Measurements from ENCODE around the gene BARHL2. TPM values are rescaled to one million over a fixed set of nuclear protein-coding genes. Genes with fewer than 3 reads are reported as not detected.

The BARHL2 gene
- total RNA-seq, 1 donor, result not detected

DNA sequence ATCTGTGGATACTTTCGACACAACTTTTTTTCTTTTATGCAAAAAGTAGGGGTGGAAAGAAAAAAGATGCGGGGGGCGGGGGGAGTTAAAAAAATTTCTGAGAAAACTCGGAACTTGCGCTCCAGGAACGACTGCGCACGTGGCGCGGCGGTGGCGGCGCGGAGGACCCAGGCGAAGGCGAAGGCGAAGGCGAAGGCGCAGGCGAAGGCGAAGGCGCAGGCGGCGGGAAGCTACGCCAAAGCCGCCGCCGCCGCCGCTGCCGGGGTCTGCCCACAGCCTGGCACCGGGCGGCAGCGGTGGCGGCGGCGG, 208 bp upstream of the BARHL2 start:
- TF ChIP-seq CTCF (IDR thresholded peaks at IDR 0.05; ENCODE audit: extremely low read depth, low read depth, low read length), result no peak
- H3K27me3 ChIP-seq (ENCODE audit: insufficient read depth, low read length), result peaks cover 93% of the 10 kb centered on the region
- H3K79me2 ChIP-seq (ENCODE audit: insufficient read depth, low read length), result no peaks in the 10 kb centered on the region
- H3K4me1 ChIP-seq (ENCODE audit: insufficient read depth, low read length), result peaks cover 4% of the 10 kb centered on the region
- no peaks in the 10 kb centered on the region for H3K36me3 ChIP-seq (ENCODE audit: insufficient read depth, low read length)
- no peak overlapping the region for H3K4me2 ChIP-seq (ENCODE audit: insufficient read depth, low read length)
- no peak for DNase-seq (ENCODE audit: insufficient read length, low spot score, missing footprints)
- no peaks in the 10 kb centered on the region for H3K9me3 ChIP-seq (ENCODE audit: low read depth, low read length)
- H2AFZ ChIP-seq (ENCODE audit: low read length), result no peak overlapping the region
- no peak overlapping the region for H3K4me3 ChIP-seq (ENCODE audit: insufficient read depth, low read length)
- no peak overlapping the region for H3K27ac ChIP-seq (ENCODE audit: low read depth, low read length)
- H4K20me1 ChIP-seq (ENCODE audit: insufficient read depth, low read length), result no peaks in the 10 kb centered on the region

GRCh38 chr1:90716243-90716551, 905 bp downstream of the BARHL2 start:
- Histone ChIP-seq H3K4me2 (ENCODE audit: insufficient read depth, low read length) (no peak overlapping the region), H4K20me1 (ENCODE audit: insufficient read depth, low read length) (no peaks in the 10 kb centered on the region), H3K9me3 (ENCODE audit: low read depth, low read length) (no peaks in the 10 kb centered on the region), H3K36me3 (ENCODE audit: insufficient read depth, low read length) (no peaks in the 10 kb centered on the region), H3K4me3 (ENCODE audit: insufficient read depth, low read length) (no peak overlapping the region), H3K27ac (ENCODE audit: low read depth, low read length) (no peak overlapping the region), H3K4me1 (ENCODE audit: insufficient read depth, low read length) (peaks cover 4% of the 10 kb centered on the region), H3K27me3 (ENCODE audit: insufficient read depth, low read length) (peaks cover 98% of the 10 kb centered on the region), H3K79me2 (ENCODE audit: insufficient read depth, low read length) (no peaks in the 10 kb centered on the region), H2AFZ (ENCODE audit: low read length) (no peak overlapping the region)
- no peak for TF ChIP-seq CTCF (IDR thresholded peaks at IDR 0.05; ENCODE audit: extremely low read depth, low read depth, low read length)
- DNase-seq (ENCODE audit: insufficient read length, low spot score, missing footprints), result peak; percentile 82

DNA sequence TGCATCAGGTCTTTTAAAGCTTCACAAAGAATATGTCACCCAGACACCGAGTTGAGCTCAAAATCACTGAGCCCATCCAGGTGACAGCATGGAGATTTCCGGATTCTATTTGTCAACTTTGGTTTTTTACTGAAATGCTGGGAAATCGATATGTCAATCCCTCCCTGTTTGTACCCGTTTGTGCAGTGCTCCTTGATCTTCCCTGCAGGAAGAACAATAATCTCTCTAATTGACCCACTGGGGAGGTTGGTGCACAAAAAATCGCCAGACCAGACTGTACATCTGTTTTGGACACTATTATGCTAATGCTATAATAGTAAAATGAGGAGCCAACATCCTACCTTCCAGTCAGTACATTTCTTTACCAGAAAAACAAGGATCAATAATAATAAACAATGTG, 1.8 kb downstream of the BARHL2 start:
- TF ChIP-seq CTCF (IDR thresholded peaks at IDR 0.05; ENCODE audit: extremely low read depth, low read depth, low read length), result no peak
- Histone ChIP-seq H4K20me1 (ENCODE audit: insufficient read depth, low read length) (no peaks in the 10 kb centered on the region), H3K9me3 (ENCODE audit: low read depth, low read length) (no peaks in the 10 kb centered on the region), H3K4me2 (ENCODE audit: insufficient read depth, low read length) (no peak overlapping the region), H2AFZ (ENCODE audit: low read length) (no peak overlapping the region), H3K27ac (ENCODE audit: low read depth, low read length) (no peak overlapping the region), H3K36me3 (ENCODE audit: insufficient read depth, low read length) (no peaks in the 10 kb centered on the region), H3K79me2 (ENCODE audit: insufficient read depth, low read length) (no peaks in the 10 kb centered on the region), H3K4me1 (ENCODE audit: insufficient read depth, low read length) (peaks cover 4% of the 10 kb centered on the region), H3K4me3 (ENCODE audit: insufficient read depth, low read length) (no peak overlapping the region), H3K27me3 (ENCODE audit: insufficient read depth, low read length) (peaks cover 98% of the 10 kb centered on the region)
- peak; percentile 43 for DNase-seq (ENCODE audit: insufficient read length, low spot score, missing footprints)

DNA sequence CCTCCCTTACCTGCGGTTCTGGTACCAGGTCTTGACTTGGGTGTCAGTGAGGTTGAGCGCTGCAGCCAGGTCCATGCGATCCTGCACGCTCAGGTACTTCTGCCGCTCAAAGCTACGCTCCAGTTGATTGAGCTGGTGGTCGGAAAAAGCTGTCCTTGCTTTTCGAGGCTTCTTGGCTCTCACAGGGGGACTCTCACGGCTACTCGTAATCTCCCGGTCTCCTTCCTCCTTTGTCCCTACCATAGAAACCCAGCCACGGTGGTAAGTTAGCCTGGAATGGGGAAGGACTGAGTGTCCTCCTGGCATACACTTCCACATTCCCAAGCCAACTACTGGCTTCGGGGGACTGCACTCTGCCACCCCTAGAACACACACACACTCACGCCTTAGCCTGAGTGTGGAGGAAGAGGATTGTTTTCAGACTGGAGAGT, 2.6 kb downstream of the BARHL2 start:
- Histone ChIP-seq H3K36me3 (ENCODE audit: insufficient read depth, low read length) (no peaks in the 10 kb centered on the region), H3K27ac (ENCODE audit: low read depth, low read length) (no peak overlapping the region), H2AFZ (ENCODE audit: low read length) (no peak overlapping the region), H3K79me2 (ENCODE audit: insufficient read depth, low read length) (no peaks in the 10 kb centered on the region), H4K20me1 (ENCODE audit: insufficient read depth, low read length) (no peaks in the 10 kb centered on the region), H3K4me3 (ENCODE audit: insufficient read depth, low read length) (no peak overlapping the region), H3K4me1 (ENCODE audit: insufficient read depth, low read length) (peaks cover 4% of the 10 kb centered on the region), H3K9me3 (ENCODE audit: low read depth, low read length) (no peaks in the 10 kb centered on the region), H3K4me2 (ENCODE audit: insufficient read depth, low read length) (no peak overlapping the region), H3K27me3 (ENCODE audit: insufficient read depth, low read length) (peaks cover 98% of the 10 kb centered on the region)
- TF ChIP-seq CTCF (IDR thresholded peaks at IDR 0.05; ENCODE audit: extremely low read depth, low read depth, low read length), result no peak
- peak; percentile 89 for DNase-seq (ENCODE audit: insufficient read length, low spot score, missing footprints)

Measured in osteoblast (primary cell).